Pancreas (tissue), 10 donors: ENCODE measurements around the gene RERE. TPM values are rescaled to one million over a fixed set of nuclear protein-coding genes. Genes with fewer than 3 reads are reported as not detected.

Experiments used
- ATAC-seq, 4 donors: fragments of 200-7000 bp; cut with Tn5 transposase; one replicate each; pipeline versions ENCODE4 v1.8.0 to v1.9.1; 2020; ENCODE audit warnings: mild to moderate bottlenecking in 4 of 4, moderate library complexity in 4 of 4
- DNase-seq, 6 donors: peaks; one replicate each; pipeline ENCODE4 v3.0.0-alpha.2; 2020
- FAIRE-seq: peaks from 2 replicates; lab custom pipeline; 2012; peaks lifted over from hg19 to GRCh38; lab: Jason Lieb, UNC
- H3K27ac ChIP-seq, 4 donors: fragments of 200-600 bp; sonication (generic); 1 replicate in 3 of 4; 2 replicates in 1 of 4; pipeline versions ENCODE4 v1.5.0 to v1.8.0; 2020
- H3K27me3 ChIP-seq, 4 donors: fragments of 200-600 bp; one replicate each; pipeline ENCODE4 v1.8.0; 2021
- H3K36me3 ChIP-seq, 3 donors: fragments of 200-600 bp; sonication (generic) in 1 of 3; one replicate each; pipeline versions ENCODE4 v1.5.0 to v1.8.0; 2020 to 2021
- H3K4me1 ChIP-seq, 3 donors: fragments of 200-600 bp; one replicate each; pipeline ENCODE4 v1.8.0; 2021
- H3K4me3 ChIP-seq, 4 donors: fragments of 200-600 bp; sonication (generic) in 2 of 4; one replicate each; pipeline versions ENCODE4 v1.5.0 to v1.8.0; 2020 to 2021
- H3K9me3 ChIP-seq, 4 donors: fragments of 200-600 bp; one replicate each; pipeline ENCODE4 v1.8.0; 2021
- WGBS, 2 donors: extraction: QIAGEN DNeasy Blood & Tissue Kit; methylation state at CpG; one replicate each; pipeline ENCODE4 v1.1.7; 2013; 5-methylcytosine and 5-hydroxymethylcytosine counted together
- intact Hi-C, 3 donors: fragments of 100-400 bp; cut with DNase I; formaldehyde crosslinking; loops; one replicate each; pipeline versions ENCODE4 v1.11.1 to v1.14.2; 2022
- polyA plus RNA-seq, 2 donors: library from polyadenylated mRNA; stranded (reverse); fragments of 200-250 nt; gene quantifications; one replicate each; pipeline ENCODE4 v1.2.3, GENCODE V29; 2013
- total RNA-seq, 6 donors: library from RNA; stranded (reverse); fragmentation: NEBNext Ultra II Directional in 4 of 6; extraction: Animal tissue kit (Norgen Biotek cat#: 25700) in 4 of 6; gene quantifications; one replicate each; pipeline versions ENCODE4 v1.2.1 to v1.2.4, GENCODE V29; 2021 to 2023
- TF ChIP-seq, protein P1 (sequence below), 4 donors: fragments of 200-600 bp; sonication (generic) in 3 of 4; IDR thresholded peaks; one replicate each; pipeline versions ENCODE4 v1.5.0 to v1.8.0; 2021; ENCODE audit warnings: antibody characterized with exemption in 4 of 4
- donor health status: healthy with polysubstance abuse.
- donor health status: DM: no; HTN: no; CAD: no; lungs with moderate emphysema.
- donor health status: DM: no; HTN: no; CAD: no.
- donor health status: control.
- donor health status: control.
- donor health status: Bipolar disorder and iron deficiency.
- donor health status: DM: yes; HTN: yes; CAD: no.
- donor health status: DM: no; HTN: no; CAD: no.
- donor health status: DM: no; HTN: no; CAD: no.
- donor health status: DM: yes; HTN: yes; CAD: no.

RERE gene
- total and polyA plus RNA-seq, 8 donors, result 27.0 to 76.7 (median 50.7) TPM

DNA sequence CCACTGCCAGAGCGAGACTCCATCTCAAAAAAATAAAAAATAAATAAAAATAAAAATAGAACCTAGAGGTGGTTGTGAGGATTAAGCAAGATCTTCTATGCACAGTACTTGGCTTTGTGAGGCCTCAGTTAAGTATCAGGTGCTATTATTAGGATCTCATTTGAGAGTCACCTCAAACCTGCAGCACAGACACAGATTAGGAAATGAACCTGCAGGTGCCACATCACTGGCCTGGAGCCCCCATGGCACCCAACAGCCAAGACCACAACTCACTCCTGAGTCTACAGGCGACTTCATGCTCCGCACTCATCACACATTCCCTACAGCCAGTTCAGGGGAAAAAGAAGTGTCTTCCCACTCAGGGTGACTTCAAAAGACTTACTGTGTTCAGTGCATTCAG lies 322.8 kb downstream of the RERE start:
- TF ChIP-seq, protein P1, sequence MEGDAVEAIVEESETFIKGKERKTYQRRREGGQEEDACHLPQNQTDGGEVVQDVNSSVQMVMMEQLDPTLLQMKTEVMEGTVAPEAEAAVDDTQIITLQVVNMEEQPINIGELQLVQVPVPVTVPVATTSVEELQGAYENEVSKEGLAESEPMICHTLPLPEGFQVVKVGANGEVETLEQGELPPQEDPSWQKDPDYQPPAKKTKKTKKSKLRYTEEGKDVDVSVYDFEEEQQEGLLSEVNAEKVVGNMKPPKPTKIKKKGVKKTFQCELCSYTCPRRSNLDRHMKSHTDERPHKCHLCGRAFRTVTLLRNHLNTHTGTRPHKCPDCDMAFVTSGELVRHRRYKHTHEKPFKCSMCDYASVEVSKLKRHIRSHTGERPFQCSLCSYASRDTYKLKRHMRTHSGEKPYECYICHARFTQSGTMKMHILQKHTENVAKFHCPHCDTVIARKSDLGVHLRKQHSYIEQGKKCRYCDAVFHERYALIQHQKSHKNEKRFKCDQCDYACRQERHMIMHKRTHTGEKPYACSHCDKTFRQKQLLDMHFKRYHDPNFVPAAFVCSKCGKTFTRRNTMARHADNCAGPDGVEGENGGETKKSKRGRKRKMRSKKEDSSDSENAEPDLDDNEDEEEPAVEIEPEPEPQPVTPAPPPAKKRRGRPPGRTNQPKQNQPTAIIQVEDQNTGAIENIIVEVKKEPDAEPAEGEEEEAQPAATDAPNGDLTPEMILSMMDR (IDR thresholded peaks at IDR 0.05), result no peak
- H3K27ac ChIP-seq, result no peak overlapping the region
- no peak overlapping the region for H3K4me3 ChIP-seq
- H3K4me1 ChIP-seq, result no peaks in the 10 kb centered on the region
- intact Hi-C loops, result no loop called here
- ATAC-seq (no peak), DNase-seq (no peak), FAIRE-seq (no peak)
- 93 to 98% methylated on average over 3 of the region's 3 CpGs for WGBS, 2 donors
- no peaks in the 10 kb centered on the region for H3K27me3 ChIP-seq
- H3K9me3 ChIP-seq, result no peaks in the 10 kb centered on the region
- H3K36me3 ChIP-seq, result peaks cover 0 to 17% (median 9%) of the 10 kb centered on the region in 3 donors

GRCh38 chr1:8493916-8494540 lies 323.4 kb downstream of the RERE start:
- no peaks in the 10 kb centered on the region for H3K9me3 ChIP-seq
- TF ChIP-seq, protein P1 (IDR thresholded peaks at IDR 0.05), result no peak
- no peak for DNase-seq
- no peak overlapping the region for H3K4me3 ChIP-seq
- ATAC-seq, result no peak
- no peaks in the 10 kb centered on the region for H3K4me1 ChIP-seq
- H3K27me3 ChIP-seq, result no peaks in the 10 kb centered on the region
- no peak overlapping the region for H3K27ac ChIP-seq
- no peak for FAIRE-seq
- intact Hi-C loops, result no loop called here
- H3K36me3 ChIP-seq, result peaks cover 0 to 17% (median 9%) of the 10 kb centered on the region in 3 donors
- whole genome bisulfite sequencing, 2 donors, result 83 to 89% methylated on average over 7 of the region's 7 CpGs

- TF ChIP-seq, protein P1 (IDR thresholded peaks at IDR 0.05), result no peak
- H3K27me3 ChIP-seq, result no peaks in the 10 kb centered on the region
- no peaks in the 10 kb centered on the region for H3K36me3 ChIP-seq
- no peak for ATAC-seq
- H3K9me3 ChIP-seq, result no peaks in the 10 kb centered on the region
- no peaks in the 10 kb centered on the region for H3K4me1 ChIP-seq
- 98% methylated on average over 2 of the region's 2 CpGs for WGBS, 2 donors
- intact Hi-C loops, result no loop called here
- no peak for FAIRE-seq
- no peak overlapping the region for H3K4me3 ChIP-seq
- DNase-seq, result no peak
- H3K27ac ChIP-seq, result no peak overlapping the region
These were observed 330.2 kb downstream of the RERE start for GRCh38 chr1:8487249-8487648.

DNA sequence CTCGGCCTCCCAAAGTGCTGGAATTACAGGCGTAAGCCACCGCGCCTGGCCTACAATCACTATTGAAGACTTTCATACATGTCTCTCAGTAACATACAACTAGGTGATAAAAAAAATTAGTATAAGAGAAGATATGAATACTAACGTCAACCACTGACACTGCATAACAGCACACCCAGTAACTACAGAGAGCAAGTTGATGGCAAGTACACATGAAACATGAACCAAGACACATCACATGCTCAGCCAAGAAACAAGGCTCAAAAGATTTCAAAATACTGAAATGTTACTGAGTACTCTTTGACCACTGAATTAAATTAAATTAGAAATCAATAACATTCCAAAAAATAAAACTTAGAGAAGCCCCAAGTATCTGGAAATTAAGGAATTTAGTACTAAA lies 331.4 kb downstream of the RERE start:
- WGBS, 2 donors, result 96 to 97% methylated on average over 5 of the region's 5 CpGs
- intact Hi-C loops, result no loop called here
- no peaks in the 10 kb centered on the region for H3K36me3 ChIP-seq
- H3K9me3 ChIP-seq, result no peaks in the 10 kb centered on the region
- no peak for DNase-seq
- no peak for ATAC-seq
- no peaks in the 10 kb centered on the region for H3K4me1 ChIP-seq
- H3K27me3 ChIP-seq, result no peaks in the 10 kb centered on the region
- no peak for FAIRE-seq
- TF ChIP-seq, protein P1 (IDR thresholded peaks at IDR 0.05), result no peak
- no peak overlapping the region for H3K4me3 ChIP-seq
- no peak overlapping the region for H3K27ac ChIP-seq

DNA sequence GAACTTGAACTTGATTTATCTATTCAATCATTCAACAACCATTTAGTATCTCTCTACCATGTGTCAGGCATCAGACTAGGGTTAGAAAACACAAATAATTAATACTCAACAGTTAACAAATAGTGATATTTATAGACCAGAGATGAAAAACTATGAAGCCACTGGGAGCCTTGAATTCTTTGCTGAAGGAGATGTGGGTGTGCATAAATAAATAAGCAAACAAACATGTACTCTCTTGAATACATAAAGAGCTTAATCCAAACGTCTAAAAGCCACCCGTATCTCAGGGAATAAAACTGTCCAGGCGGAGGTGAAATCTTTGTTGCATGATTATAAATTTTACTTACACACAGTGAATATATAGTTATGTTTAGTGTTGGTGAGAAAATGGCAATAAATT lies 333.9 kb downstream of the RERE start:
- intact Hi-C loops, result no loop called here
- FAIRE-seq (no peak), DNase-seq (no peak), ATAC-seq (no peak)
- TF ChIP-seq, protein P1 (IDR thresholded peaks at IDR 0.05), result no peak
- no peaks in the 10 kb centered on the region for H3K27me3 ChIP-seq
- no peaks in the 10 kb centered on the region for H3K4me1 ChIP-seq
- H3K36me3 ChIP-seq, result no peaks in the 10 kb centered on the region
- no peak overlapping the region for H3K4me3 ChIP-seq
- WGBS, 2 donors, result 60 to 68% methylated on average over 3 of the region's 3 CpGs
- no peaks in the 10 kb centered on the region for H3K9me3 ChIP-seq
- no peak overlapping the region for H3K27ac ChIP-seq
